Stimulated activated memory B cell treated with anti-CD40 and anti-IgM and Interleukin-4, amounts not matched to agents 10 μg/mL and 1 μg/mL and 100 μg/mL, for 72 hours (primary cell): ENCODE measurements around the gene SH2D2A.

Experiments used
- ATAC-seq: fragments of 150-1000 bp; cut with Tn5 transposase; 2 replicates; pipeline ENCODE4 v1.10.0; 2021
- H3K27ac Mint-ChIP-seq: one replicate; pipeline ENCODE4 v1.8.0; 2022; ENCODE audit warnings: mild to moderate bottlenecking, mixed read lengths
- H3K27me3 Mint-ChIP-seq: one replicate; pipeline ENCODE4 v1.8.0; 2022; ENCODE audit warnings: mixed read lengths
- H3K36me3 Mint-ChIP-seq: one replicate; pipeline ENCODE4 v1.8.0; 2022; ENCODE audit warnings: mixed read lengths
- H3K4me1 Mint-ChIP-seq: one replicate; pipeline ENCODE4 v1.8.0; 2022; ENCODE audit warnings: mixed read lengths
- H3K4me3 Mint-ChIP-seq: one replicate; pipeline ENCODE4 v1.8.0; 2022; ENCODE audit warnings: mild to moderate bottlenecking, moderate library complexity, mixed read lengths
- H3K9me3 Mint-ChIP-seq: one replicate; pipeline ENCODE4 v1.8.0; 2022; ENCODE audit warnings: mixed read lengths

The SH2D2A gene

DNA sequence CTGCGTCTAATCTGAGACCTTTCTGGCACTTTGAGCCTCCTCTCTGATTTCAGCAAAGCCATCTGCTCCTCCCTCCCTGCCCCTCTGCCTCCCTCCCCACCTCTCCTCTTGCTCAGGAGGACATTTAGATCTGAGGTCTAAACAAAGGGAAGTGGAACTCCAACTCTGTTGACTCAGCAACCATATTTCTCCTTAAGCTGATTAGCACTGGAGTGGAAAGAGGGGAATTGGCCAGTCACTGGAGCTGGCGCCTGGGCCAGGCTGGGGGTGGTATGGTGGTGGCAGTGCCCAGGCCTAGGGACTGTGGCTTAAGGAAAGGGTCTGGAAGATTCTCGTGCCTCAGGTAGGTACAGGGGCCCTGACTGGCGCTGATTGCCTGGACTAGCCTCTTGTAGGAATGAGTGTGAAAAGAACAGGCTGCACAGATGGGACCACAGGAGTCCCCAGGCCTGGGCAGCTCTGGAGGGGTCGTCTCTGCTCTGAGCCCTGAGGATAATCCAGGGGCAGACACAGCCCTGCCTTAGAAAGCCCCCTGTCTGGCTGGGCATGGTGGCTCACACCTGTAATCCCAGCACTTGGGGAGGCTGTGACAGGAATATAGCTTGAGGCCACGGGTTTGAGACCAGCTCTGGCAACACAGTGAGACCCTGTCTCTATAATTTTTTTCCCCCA is 11.9 kb downstream of the SH2D2A start:
- ATAC-seq = peak; percentile 40
- H3K9me3 Mint-ChIP-seq = no peaks in the 10 kb centered on the region
- no peak overlapping the region for H3K4me3 Mint-ChIP-seq
- H3K36me3 Mint-ChIP-seq = peaks cover 47% of the 10 kb centered on the region
- peaks cover 19% of the 10 kb centered on the region for H3K4me1 Mint-ChIP-seq
- no peaks in the 10 kb centered on the region for H3K27me3 Mint-ChIP-seq
- H3K27ac Mint-ChIP-seq = no peak overlapping the region

DNA sequence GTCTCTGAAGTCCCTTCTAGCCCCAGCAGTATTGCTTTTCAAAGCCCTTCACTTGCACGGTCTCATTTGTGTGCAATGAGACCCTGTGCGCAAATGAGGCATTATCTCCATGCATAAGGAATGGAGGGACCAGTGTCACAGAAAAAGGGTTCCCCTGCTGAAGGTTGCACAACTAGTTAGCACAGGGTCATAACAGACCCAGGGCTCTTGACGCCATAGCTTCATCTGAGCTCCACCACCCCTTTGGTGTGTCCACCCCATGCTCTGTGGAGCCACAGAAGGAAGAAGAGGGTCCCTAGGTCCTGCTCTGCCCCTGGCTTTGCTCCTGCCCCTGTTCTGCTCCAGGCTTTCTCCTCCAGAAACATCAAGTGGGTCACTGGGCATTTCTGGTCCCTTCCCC is 12.6 kb downstream of the SH2D2A start:
- Mint-ChIP-seq H3K4me1 (peaks cover 19% of the 10 kb centered on the region), H3K9me3 (no peaks in the 10 kb centered on the region), H3K27ac (no peak overlapping the region), H3K4me3 (no peak overlapping the region), H3K36me3 (peaks cover 48% of the 10 kb centered on the region), H3K27me3 (no peaks in the 10 kb centered on the region)
- ATAC-seq = no peak

DNA sequence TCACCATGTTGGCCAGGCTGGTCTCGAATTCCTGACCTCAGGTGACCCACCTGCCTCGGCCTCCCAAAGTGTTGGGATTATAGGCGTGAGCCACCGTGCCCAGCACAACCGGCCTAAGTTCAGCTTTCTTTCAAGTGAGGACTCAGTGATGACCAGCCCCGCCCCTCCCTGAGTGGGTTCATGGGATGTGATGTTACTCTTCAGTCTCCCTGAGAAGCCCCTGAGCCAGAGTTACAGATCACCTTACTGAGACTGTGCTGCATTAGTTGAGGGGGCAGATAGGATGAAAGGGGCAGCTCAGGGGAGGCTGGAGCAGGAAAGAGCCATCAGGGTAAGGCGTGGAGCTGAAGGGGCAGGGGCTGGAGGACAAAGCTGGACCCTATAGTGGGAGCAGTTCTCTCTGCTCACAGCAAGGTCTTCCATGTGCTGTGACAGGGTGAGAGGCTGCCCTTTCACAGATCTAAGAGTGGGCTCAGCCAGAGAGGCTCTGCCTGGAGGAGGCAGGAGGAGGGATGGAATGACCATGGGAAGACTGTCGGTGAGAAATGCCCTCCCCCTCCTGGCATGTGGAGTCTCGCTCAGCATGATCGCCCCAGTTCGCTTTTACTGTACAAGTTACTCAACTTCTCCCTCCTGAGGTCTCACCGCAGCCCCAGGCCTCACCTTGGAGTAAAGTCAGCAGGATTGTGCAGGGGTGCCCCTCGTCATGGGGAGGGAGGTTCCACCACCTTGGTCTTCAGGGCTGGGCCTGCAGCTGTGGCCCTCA is 13.4 kb downstream of the SH2D2A start:
- H3K4me1 Mint-ChIP-seq = peaks cover 19% of the 10 kb centered on the region
- H3K27ac Mint-ChIP-seq = no peak overlapping the region
- no peak for ATAC-seq
- H3K4me3 Mint-ChIP-seq = no peak overlapping the region
- H3K36me3 Mint-ChIP-seq = peaks cover 44% of the 10 kb centered on the region
- no peaks in the 10 kb centered on the region for H3K9me3 Mint-ChIP-seq
- no peaks in the 10 kb centered on the region for H3K27me3 Mint-ChIP-seq

DNA sequence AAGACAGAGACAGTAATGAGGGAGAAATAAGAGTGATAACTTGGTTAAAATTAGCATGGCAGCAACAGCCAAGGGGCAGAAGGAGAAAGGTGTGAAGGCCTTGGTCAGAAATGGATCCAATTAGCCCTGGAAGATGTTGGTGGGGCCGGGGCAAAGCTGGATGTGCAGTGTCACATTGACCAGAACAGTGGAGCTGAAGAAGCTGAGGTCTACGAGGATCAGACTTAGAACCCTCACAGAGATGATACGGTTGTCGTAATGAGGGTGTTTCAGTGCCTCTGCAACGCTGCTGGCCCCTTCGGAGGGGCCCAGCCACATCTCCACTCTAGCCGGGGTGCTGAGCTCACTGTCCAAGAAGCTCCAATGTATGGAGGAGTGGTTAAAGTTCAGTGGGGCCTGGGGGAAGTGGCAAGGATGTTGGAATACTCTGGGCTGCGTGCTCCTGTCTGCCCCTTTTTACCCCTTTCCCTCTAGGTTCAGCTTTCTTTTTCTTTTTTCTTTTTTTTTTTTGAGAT is 14.2 kb downstream of the SH2D2A start:
- Mint-ChIP-seq H3K9me3 (no peaks in the 10 kb centered on the region), H3K27ac (no peak overlapping the region), H3K4me3 (no peak overlapping the region), H3K36me3 (peaks cover 38% of the 10 kb centered on the region), H3K27me3 (no peaks in the 10 kb centered on the region), H3K4me1 (peaks cover 12% of the 10 kb centered on the region)
- no peak for ATAC-seq

DNA sequence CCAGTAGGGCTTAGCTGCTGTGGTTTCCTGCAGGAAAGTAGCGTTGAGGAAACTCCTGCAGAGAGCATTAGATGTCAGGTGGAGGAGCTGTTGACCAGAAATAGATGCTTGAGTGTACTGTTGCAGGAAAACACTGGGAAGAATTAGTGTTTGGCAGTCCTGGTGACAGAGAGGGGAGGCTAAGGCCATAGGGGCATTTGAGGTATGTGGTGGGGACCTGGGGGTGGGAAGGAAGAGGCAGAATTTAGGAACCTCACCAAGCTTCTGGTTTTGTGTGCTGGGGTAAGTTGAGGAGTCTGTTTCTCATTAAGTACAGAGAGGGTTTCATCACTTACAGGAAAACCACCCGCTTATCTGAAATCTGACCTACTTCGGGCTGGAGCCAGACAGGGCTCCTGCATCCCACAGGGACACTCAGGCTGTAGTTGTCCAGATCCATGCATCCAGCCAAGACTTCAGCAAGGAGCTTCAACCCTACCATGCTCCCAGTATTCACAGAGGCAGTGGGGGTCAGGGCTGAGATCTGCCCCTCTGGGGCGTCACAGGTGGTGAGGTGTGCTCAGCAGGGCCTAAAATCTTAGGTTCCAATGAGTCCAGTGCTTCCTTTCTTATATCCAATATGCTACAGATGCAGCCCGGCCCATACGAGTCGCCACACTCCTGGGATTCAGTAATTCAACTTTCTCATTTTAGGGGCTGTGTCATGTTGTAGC is 15.1 kb downstream of the SH2D2A start:
- no peak overlapping the region for H3K27ac Mint-ChIP-seq
- H3K36me3 Mint-ChIP-seq = peaks cover 37% of the 10 kb centered on the region
- H3K9me3 Mint-ChIP-seq = no peaks in the 10 kb centered on the region
- no peak overlapping the region for H3K4me3 Mint-ChIP-seq
- no peaks in the 10 kb centered on the region for H3K27me3 Mint-ChIP-seq
- no peak for ATAC-seq
- peaks cover 9% of the 10 kb centered on the region for H3K4me1 Mint-ChIP-seq

DNA sequence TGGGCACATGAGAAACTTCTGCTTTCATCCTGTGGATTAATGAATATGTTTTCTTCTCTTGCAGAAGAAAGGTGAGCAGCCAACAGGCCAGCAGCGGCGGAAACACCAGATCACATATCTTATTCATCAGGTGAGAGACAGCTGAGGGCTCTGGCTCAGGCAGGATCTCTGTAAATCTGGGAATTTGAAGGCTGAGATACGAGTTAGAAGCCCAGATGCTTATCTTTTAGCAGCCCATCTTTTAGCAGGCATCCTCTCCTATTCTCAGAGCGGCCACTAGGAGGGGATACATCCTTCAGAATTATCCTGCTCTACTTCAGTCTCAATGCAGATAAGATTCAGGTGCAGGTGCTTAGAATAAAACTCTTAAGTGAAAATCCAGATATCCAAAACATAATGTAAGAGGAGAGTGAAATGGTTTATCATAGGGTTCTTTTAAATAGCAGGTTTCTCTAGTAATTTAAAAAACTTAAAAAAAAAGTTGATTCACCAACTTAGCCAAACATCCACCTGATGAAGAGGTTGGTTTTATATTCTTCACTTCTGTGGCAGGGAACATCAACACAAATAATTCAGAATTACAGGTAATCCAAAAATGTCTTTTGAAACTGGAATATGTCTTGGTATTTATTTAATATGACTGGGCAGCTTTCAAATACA is 19.3 kb downstream of the SH2D2A start:
- Mint-ChIP-seq H3K36me3 (peaks cover 65% of the 10 kb centered on the region), H3K27ac (no peak overlapping the region), H3K9me3 (no peaks in the 10 kb centered on the region)

DNA sequence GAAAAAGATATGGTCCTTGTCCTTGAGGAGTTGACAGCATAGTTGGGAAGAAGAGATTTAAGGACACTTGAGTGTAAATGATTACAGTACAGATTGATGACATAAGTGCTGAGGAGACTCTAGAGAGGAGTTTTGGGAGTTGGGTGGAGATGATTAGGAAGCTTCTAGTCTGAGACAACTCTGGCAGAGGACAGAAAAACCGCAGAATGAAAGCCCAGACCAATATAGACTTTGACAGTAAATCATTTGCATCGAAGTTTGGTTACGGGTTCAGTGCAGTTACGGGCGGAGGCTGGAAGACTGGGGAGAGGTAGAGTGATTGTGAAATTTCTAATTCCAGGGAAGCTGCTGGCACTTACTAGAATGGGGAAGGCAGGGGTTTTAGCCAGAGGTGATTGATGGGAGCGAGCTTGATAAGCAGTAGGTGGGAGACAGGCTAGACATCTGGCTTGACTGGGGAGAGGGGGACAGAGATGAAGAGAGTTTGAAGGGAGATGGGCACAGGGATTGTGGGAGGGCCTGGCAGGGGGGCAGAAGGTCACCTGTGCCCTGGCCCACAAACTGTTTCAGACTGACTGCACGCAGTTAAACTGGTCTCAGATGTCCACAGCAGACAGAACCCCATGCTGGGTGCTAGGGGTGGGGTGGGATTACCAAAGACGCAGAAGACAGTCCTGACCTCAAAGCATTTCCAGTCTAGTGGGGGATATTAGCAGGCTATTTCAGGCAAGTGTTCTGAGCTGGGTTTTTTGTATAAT is 20.1 kb downstream of the SH2D2A start:
- ATAC-seq = no peak
- Mint-ChIP-seq H3K4me3 (no peak overlapping the region), H3K36me3 (peaks cover 71% of the 10 kb centered on the region), H3K27ac (peak overlapping the region; percentile 0), H3K4me1 (no peaks in the 10 kb centered on the region), H3K9me3 (no peaks in the 10 kb centered on the region), H3K27me3 (no peaks in the 10 kb centered on the region)

More for the DNA sequence above, 19.3 kb downstream of the SH2D2A start:
- no peak overlapping the region for H3K4me3 Mint-ChIP-seq
- no peaks in the 10 kb centered on the region for H3K4me1 Mint-ChIP-seq
- H3K27me3 Mint-ChIP-seq = no peaks in the 10 kb centered on the region
- ATAC-seq = no peak

DNA sequence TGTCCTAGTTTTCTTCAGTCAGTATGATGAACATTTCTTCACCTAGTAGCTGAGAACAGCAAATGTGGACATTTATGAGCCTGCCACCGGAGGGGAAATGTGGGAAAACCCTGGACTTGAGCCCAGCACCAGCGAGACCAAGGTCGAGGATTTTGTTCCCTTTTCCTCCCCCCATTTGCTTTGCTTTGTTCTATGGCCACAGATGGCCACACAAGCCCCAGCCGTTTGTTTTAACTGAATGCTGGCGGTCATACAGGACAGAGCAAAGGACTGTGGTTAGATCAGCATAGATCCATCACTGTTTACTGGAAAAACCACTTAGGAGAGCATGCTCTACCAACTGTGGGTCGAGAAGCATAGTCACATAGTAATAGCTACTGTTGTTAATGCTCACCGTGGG is 20.9 kb downstream of the SH2D2A start:
- Mint-ChIP-seq H3K27me3 (no peaks in the 10 kb centered on the region), H3K9me3 (no peaks in the 10 kb centered on the region), H3K4me3 (no peak overlapping the region), H3K36me3 (peaks cover 73% of the 10 kb centered on the region), H3K27ac (no peak overlapping the region), H3K4me1 (no peaks in the 10 kb centered on the region)
- ATAC-seq = no peak

DNA sequence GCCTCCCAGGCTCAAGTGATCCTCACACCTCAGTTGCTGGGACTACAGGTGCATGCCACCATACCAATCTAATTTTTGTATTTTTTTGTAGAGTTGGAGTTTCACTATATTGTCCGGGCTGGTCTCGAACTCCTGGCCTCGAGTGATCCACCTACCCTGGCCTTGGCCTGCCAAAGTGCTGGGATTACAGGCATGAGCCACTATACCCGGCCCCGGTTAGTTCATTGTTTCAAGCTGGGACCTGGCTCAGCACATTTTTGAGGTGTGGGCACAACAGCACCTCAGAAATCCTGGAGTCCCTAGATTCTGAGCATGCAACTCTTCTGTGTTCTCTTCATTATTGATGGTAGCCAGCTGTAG is 21.3 kb downstream of the SH2D2A start:
- no peak for ATAC-seq
- no peaks in the 10 kb centered on the region for H3K9me3 Mint-ChIP-seq
- H3K27ac Mint-ChIP-seq = no peak overlapping the region
- no peaks in the 10 kb centered on the region for H3K27me3 Mint-ChIP-seq
- peaks cover 69% of the 10 kb centered on the region for H3K36me3 Mint-ChIP-seq
- no peaks in the 10 kb centered on the region for H3K4me1 Mint-ChIP-seq
- H3K4me3 Mint-ChIP-seq = no peak overlapping the region

DNA sequence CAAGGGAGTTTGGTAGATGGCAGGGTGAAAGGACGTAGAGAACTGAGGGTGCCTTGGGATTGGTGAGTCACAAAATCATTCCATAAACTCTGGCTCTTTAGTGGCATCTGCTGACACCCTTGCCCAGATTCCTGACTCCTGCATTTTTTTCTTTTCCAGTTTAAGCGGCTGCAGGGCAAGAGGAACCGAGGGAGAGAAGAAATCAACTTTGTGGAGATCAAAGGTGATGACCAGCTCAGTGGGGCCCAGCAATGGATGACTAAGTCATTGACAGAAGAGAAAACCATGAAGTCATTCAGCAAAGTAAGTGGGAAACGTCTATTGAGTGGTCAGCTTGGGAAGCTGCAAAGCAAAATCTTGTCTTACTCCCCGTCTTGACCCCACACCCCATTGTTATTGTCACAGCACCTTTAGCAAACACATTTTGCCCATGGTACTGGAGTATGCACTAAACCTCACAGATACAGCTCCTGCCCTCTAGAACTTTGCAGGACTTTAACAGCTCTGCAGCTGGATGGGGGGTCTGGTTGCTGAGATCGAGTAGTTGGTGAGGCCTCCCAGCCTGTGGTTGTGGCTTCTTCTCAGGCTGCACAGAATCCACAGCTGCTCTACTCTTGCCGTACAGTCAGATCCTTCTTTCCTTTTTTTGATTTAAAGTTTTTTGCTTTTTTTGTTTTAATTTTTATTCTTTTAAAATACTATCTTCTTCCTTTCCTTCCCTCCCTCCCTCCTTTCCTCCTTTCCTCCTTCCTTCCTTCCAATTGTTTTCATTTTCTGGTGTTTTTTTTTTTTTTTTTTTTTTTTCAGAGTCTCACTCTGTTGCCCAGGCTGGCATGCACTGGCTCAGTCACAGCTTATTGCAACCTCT is 21.9 kb downstream of the SH2D2A start:
- Mint-ChIP-seq H3K36me3 (peaks cover 69% of the 10 kb centered on the region), H3K4me3 (no peak overlapping the region), H3K27ac (no peak overlapping the region), H3K4me1 (no peaks in the 10 kb centered on the region), H3K9me3 (no peaks in the 10 kb centered on the region), H3K27me3 (no peaks in the 10 kb centered on the region)
- no peak for ATAC-seq

DNA sequence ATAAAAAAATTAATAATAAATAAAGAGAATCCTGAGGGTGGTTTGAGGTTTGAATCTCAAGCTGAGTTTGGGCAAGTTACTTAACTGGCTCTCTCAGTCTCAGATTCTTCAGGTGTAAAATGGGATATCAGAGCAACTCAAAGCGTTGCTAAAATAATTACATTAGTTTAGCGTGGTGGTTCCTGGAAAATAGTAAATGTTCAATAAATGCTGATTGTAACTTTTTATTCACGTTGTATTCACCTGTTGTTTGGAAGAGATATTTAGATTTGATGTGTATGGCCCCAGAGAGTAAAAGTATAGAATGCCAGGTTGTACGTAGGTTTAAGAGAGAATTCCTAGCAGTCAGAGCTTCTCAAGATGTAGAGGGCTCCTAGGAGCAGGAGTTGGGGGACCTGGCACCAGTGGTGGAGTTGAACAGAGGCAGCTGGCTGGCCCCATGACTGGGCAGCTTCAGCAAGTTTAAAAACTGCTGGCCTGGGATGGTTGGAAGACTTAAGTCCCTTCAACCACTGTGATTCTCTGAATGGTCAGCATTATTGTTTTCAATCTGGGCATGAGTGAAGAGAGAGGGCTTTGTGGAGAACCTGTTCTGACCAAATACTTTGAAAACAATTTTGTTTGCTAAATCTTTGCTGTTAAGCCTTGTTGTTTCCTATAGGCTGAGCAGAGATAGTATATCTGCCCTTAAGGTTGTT is 26.9 kb downstream of the SH2D2A start:
- peaks cover 80% of the 10 kb centered on the region for H3K36me3 Mint-ChIP-seq
- H3K4me3 Mint-ChIP-seq = no peak overlapping the region
- H3K27me3 Mint-ChIP-seq = no peaks in the 10 kb centered on the region
- H3K27ac Mint-ChIP-seq = no peak overlapping the region
- H3K9me3 Mint-ChIP-seq = no peaks in the 10 kb centered on the region
- peaks cover 11% of the 10 kb centered on the region for H3K4me1 Mint-ChIP-seq
- ATAC-seq = no peak

DNA sequence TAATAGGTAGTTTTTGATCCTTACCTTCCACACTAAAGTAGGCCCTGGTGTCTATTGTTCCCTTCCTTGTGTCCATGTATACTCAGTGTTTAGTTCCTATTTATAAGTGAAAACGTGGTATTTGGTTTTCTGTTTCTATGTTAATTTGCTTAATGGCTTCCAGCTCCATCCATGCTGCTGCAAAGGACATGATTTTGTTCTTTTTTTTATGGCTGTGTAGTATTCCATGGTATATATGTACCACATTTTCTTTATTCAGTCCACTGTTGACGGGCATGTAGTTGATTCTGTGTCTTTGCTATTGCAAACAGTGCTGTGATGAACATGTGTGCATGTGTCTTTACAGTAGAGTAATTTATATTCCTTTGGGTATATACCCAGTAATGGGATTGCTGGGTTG is 28.5 kb downstream of the SH2D2A start:
- no peak for ATAC-seq
- Mint-ChIP-seq H3K36me3 (peaks cover 72% of the 10 kb centered on the region), H3K27ac (no peak overlapping the region), H3K27me3 (no peaks in the 10 kb centered on the region), H3K4me3 (no peak overlapping the region), H3K9me3 (no peaks in the 10 kb centered on the region), H3K4me1 (peaks cover 11% of the 10 kb centered on the region)

DNA sequence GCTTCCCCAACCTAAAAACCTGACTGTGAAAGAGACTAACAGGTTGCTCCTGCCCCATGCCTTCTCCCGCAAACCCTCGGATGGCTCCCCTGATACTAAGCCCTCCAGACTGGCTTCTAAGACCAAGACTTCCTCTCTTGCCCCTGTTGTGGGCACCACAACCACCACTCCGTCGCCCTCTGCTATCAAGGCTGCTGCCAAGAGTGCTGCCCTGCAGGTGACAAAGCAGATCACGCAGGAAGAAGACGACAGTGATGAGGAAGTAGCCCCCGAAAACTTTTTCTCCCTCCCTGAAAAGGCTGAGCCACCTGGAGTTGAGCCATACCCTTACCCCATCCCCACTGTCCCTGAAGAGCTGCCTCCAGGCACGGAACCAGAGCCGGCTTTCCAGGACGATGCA is 30.0 kb downstream of the SH2D2A start:
- ATAC-seq = no peak
- H3K9me3 Mint-ChIP-seq = no peaks in the 10 kb centered on the region
- H3K27ac Mint-ChIP-seq = no peak overlapping the region
- no peaks in the 10 kb centered on the region for H3K27me3 Mint-ChIP-seq
- peaks cover 72% of the 10 kb centered on the region for H3K36me3 Mint-ChIP-seq
- no peak overlapping the region for H3K4me3 Mint-ChIP-seq
- peaks cover 16% of the 10 kb centered on the region for H3K4me1 Mint-ChIP-seq
